HG03135 (cell line): ENCODE data around the gene SLC38A3.

Source experiments
- ATAC-seq: cut with Tn5 transposase; IDR thresholded peaks from one replicate; pipeline ENCODE4 v1.9.1; 2021; ENCODE audit warnings: mild to moderate bottlenecking, moderate library complexity; ENCODE audit not compliant: unreplicated experiment

The SLC38A3 gene

GRCh38 chr3:50204804-50205412 lies at the start of gene SLC38A3:
TSS of gene SLC38A3 (plus strand) at chr3:50205271. CDS start at chr3:50214200, 8,929 bp downstream.
- no peak for ATAC-seq

- no peak for ATAC-seq
Measured at GRCh38 chr3:50155491-50155878, 49.6 kb upstream of the SLC38A3 start.

- no peak for ATAC-seq
Measured at GRCh38 chr3:50155891-50156290, 49.2 kb upstream of the SLC38A3 start.

- ATAC-seq = no peak
Measured at GRCh38 chr3:50156549-50157493, 48.2 kb upstream of the SLC38A3 start.

- ATAC-seq = no peak
Measured at GRCh38 chr3:50157827-50158529, 47.1 kb upstream of the SLC38A3 start.

- ATAC-seq = no peak
Measured at GRCh38 chr3:50158530-50159146, 46.4 kb upstream of the SLC38A3 start.

- no peak for ATAC-seq
Measured at GRCh38 chr3:50160561-50160983, 44.5 kb upstream of the SLC38A3 start.

- ATAC-seq = no peak
Measured at GRCh38 chr3:50161320-50161719, 43.8 kb upstream of the SLC38A3 start.

GRCh38 chr3:50162034-50162883 lies 42.8 kb upstream of the SLC38A3 start:
- ATAC-seq = no peak

GRCh38 chr3:50163572-50164455 lies 41.3 kb upstream of the SLC38A3 start:
- no peak for ATAC-seq

GRCh38 chr3:50164481-50164880 lies 40.6 kb upstream of the SLC38A3 start:
- no peak for ATAC-seq

- ATAC-seq = no peak
Measured at GRCh38 chr3:50164984-50165909, 39.8 kb upstream of the SLC38A3 start.

GRCh38 chr3:50165910-50166538 lies 39.0 kb upstream of the SLC38A3 start:
- no peak for ATAC-seq

GRCh38 chr3:50166620-50167019 lies 38.5 kb upstream of the SLC38A3 start:
- no peak for ATAC-seq

- no peak for ATAC-seq
Measured at GRCh38 chr3:50167069-50167840, 37.8 kb upstream of the SLC38A3 start.

GRCh38 chr3:50167841-50168209 lies 37.2 kb upstream of the SLC38A3 start:
- no peak for ATAC-seq

- no peak for ATAC-seq
Measured at GRCh38 chr3:50168388-50168787, 36.7 kb upstream of the SLC38A3 start.
